Naive thymus-derived CD4-positive, alpha-beta T cell (primary cell): ENCODE measurements around the gene CDH12. TPM values are rescaled to one million over a fixed set of nuclear protein-coding genes. Genes with fewer than 3 reads are reported as not detected.
"Not testable (repeated sequence)": the region's sequence is repeated elsewhere in the genome, so short reads cannot be mapped to it uniquely, and the experiment has no call there.

Experiments used
- ATAC-seq: fragments of 150-1000 bp; cut with Tn5 transposase; 2 replicates; pipeline ENCODE4 v1.10.0; 2021; ENCODE audit warnings: mild to moderate bottlenecking, moderate library complexity
- CTCF ChIA-PET: fragments of 350-600 bp; sonication (Branson Sonifier 250); formaldehyde crosslinking; loops from one replicate; lab custom pipeline; 2021; ENCODE audit warnings: antibody characterized with exemption; lab: Charles Lee
- POLR2A ChIA-PET: fragments of 350-600 bp; sonication (Branson Sonifier 250); formaldehyde crosslinking; loops from one replicate; lab custom pipeline; 2021; ENCODE audit warnings: antibody characterized with exemption, inconsistent platforms; lab: Charles Lee
- DNase-seq, 9 donors: peaks; one replicate each; pipeline versions ENCODE4 v3.0.0 to v3.0.0-alpha.2; 2020 to 2022; ENCODE audit warnings: mixed read lengths in 1 of 9
- H3K27ac ChIP-seq: one replicate; pipeline ENCODE4 v1.7.0; 2013; ENCODE audit warnings: mild to moderate bottlenecking, low read depth, low read length, moderate library complexity
- H3K27me3 ChIP-seq, 2 donors: one replicate each; pipeline ENCODE4 v1.7.0; 2013; ENCODE audit warnings: low read length in 2 of 2, mild to moderate bottlenecking in 2 of 2, moderate library complexity in 2 of 2; ENCODE audit not compliant: control insufficient read depth in 2 of 2, insufficient read depth in 2 of 2
- H3K36me3 ChIP-seq, 3 experiments: 1 replicate in 2 of 3; 2 replicates in 1 of 3; pipeline ENCODE4 v1.7.0; 2013; ENCODE audit warnings: low read length in 3 of 3, mild to moderate bottlenecking in 3 of 3, moderate library complexity in 1 of 3; ENCODE audit not compliant: insufficient read depth in 3 of 3, control insufficient read depth in 2 of 3
- H3K4me1 ChIP-seq, 2 donors: one replicate each; pipeline ENCODE4 v1.7.0; 2013; ENCODE audit warnings: low read length in 2 of 2, mild to moderate bottlenecking in 2 of 2, moderate library complexity in 1 of 2; ENCODE audit not compliant: control insufficient read depth in 2 of 2, insufficient read depth in 2 of 2
- H3K4me3 ChIP-seq: 2 replicates; pipeline ENCODE4 v1.7.0; 2013; ENCODE audit warnings: mild to moderate bottlenecking, low read length
- H3K9me3 ChIP-seq, 3 experiments: 1 replicate in 2 of 3; 2 replicates in 1 of 3; pipeline ENCODE4 v1.7.0; 2013; ENCODE audit warnings: low read length in 3 of 3; ENCODE audit not compliant: control insufficient read depth in 2 of 3
- H3K27ac Mint-ChIP-seq, 9 donors: one replicate each; pipeline ENCODE4 v1.8.0; 2020 to 2022; ENCODE audit warnings: mixed read lengths in 9 of 9, mild to moderate bottlenecking in 8 of 9, moderate library complexity in 5 of 9, inconsistent platforms in 2 of 9
- H3K27me3 Mint-ChIP-seq, 5 donors: one replicate each; pipeline ENCODE4 v1.8.0; 2021 to 2022; ENCODE audit warnings: mixed read lengths in 5 of 5, mild to moderate bottlenecking in 1 of 5
- H3K36me3 Mint-ChIP-seq, 5 donors: one replicate each; pipeline ENCODE4 v1.8.0; 2020 to 2022; ENCODE audit warnings: mixed read lengths in 5 of 5, mild to moderate bottlenecking in 3 of 5, inconsistent platforms in 1 of 5
- H3K4me1 Mint-ChIP-seq, 7 donors: one replicate each; pipeline ENCODE4 v1.8.0; 2020 to 2022; ENCODE audit warnings: mixed read lengths in 7 of 7, mild to moderate bottlenecking in 3 of 7, inconsistent platforms in 1 of 7
- H3K4me3 Mint-ChIP-seq, 10 donors: one replicate each; pipeline ENCODE4 v1.8.0; 2020 to 2022; ENCODE audit warnings: mild to moderate bottlenecking in 10 of 10, mixed read lengths in 10 of 10, moderate library complexity in 6 of 10, inconsistent platforms in 2 of 10
- H3K9me3 Mint-ChIP-seq, 11 donors: one replicate each; pipeline ENCODE4 v1.8.0; 2020 to 2022; ENCODE audit warnings: mixed read lengths in 11 of 11, mild to moderate bottlenecking in 4 of 11, inconsistent platforms in 1 of 11, moderate library complexity in 1 of 11
- intact Hi-C, 2 donors: fragments of 100-400 bp; cut with micrococcal nuclease; formaldehyde crosslinking; loops; one replicate each; pipeline ENCODE4 v1.15.1; 2023
- polyA plus RNA-seq, 2 donors: library from polyadenylated mRNA; unstranded; fragments of 300-500 nt; fragmentation: Illumina TruSeq; gene quantifications; one replicate each; pipeline ENCODE4 v1.2.3, GENCODE V29; 2021
- total RNA-seq, 6 experiments: library from RNA in 5 of 6; stranded (reverse) in 5 of 6; gene quantifications; 1 replicate in 5 of 6; 2 replicates in 1 of 6; pipeline ENCODE4 v1.2.3 and lab custom pipeline; 2021 to 2026

CDH12 gene
- total and polyA plus RNA-seq, 7 experiments from 2014 or later = not detected

DNA sequence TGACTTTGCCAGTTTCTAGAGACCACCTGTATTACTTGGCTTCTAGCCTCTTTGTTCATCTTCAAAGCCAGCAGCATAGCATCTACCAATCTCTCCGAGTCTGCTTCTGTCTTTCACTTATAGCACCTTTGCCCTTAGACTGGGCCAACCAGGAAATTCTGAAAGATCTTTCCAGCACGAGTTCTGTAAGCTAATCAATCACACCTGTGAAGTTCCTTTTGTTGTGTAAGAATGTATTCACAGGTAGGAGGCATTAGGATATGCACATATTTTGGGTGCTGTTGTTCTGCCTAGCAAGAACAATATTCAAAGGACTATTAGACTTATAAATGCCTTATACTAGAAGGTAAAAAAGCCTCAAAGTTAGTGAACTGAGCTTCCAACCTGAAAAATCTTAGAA lies 232.1 kb downstream of the CDH12 start:
- Mint-ChIP-seq H3K4me3 (no peak overlapping the region), H3K27ac (no peak overlapping the region), H3K9me3 (peaks cover 0 to 20% (median 11%) of the 10 kb centered on the region in 11 donors), H3K36me3 (no peaks in the 10 kb centered on the region), H3K27me3 (no peaks in the 10 kb centered on the region), H3K4me1 (peaks cover 0 to 2% (median 0%) of the 10 kb centered on the region in 7 donors)
- no peak for ATAC-seq
- Histone ChIP-seq H3K27me3 (no peaks in the 10 kb centered on the region), H3K4me3 (no peak overlapping the region), H3K9me3 (peaks cover 0 to 6% (median 0%) of the 10 kb centered on the region in 3 experiments), H3K36me3 (no peaks in the 10 kb centered on the region), H3K27ac (no peak overlapping the region), H3K4me1 (no peaks in the 10 kb centered on the region)
- intact Hi-C loops = no loop called here
- CTCF ChIA-PET = no interaction called here
- POLR2A ChIA-PET = no interaction called here
- no peak for DNase-seq

DNA sequence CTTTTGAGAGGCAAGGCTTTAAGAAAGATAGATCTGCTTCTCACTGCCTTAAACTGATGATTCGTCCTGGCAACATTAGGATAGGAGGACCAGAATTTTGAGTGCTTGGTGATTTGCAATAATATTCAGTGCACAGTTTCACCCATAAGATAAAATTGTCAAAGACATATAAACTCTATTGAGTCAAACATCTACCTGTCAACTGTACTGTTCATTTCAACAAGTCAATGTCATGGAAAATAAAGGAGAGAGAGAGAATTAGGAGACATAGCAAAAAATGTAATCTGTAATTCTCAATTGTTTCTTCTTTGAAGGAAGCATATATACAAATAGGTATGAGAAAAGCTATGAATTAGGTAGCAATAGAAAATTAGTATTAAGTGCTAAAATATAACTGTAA lies 237.2 kb downstream of the CDH12 start:
- Mint-ChIP-seq H3K9me3 (peaks cover 0 to 16% (median 4%) of the 10 kb centered on the region in 11 donors), H3K27me3 (no peaks in the 10 kb centered on the region), H3K27ac (no peak overlapping the region), H3K4me3 (no peak overlapping the region), H3K4me1 (no peaks in the 10 kb centered on the region), H3K36me3 (no peaks in the 10 kb centered on the region)
- intact Hi-C loops = no loop called here
- POLR2A ChIA-PET = no interaction called here
- CTCF ChIA-PET = no interaction called here
- H3K27ac ChIP-seq = no peak overlapping the region
- H3K9me3 ChIP-seq = no peaks in the 10 kb centered on the region
- H3K4me3 ChIP-seq = no peak overlapping the region
- no peaks in the 10 kb centered on the region for H3K27me3 ChIP-seq
- no peak for DNase-seq
- no peak for ATAC-seq
- H3K36me3 ChIP-seq = no peaks in the 10 kb centered on the region
- H3K4me1 ChIP-seq = no peaks in the 10 kb centered on the region

DNA sequence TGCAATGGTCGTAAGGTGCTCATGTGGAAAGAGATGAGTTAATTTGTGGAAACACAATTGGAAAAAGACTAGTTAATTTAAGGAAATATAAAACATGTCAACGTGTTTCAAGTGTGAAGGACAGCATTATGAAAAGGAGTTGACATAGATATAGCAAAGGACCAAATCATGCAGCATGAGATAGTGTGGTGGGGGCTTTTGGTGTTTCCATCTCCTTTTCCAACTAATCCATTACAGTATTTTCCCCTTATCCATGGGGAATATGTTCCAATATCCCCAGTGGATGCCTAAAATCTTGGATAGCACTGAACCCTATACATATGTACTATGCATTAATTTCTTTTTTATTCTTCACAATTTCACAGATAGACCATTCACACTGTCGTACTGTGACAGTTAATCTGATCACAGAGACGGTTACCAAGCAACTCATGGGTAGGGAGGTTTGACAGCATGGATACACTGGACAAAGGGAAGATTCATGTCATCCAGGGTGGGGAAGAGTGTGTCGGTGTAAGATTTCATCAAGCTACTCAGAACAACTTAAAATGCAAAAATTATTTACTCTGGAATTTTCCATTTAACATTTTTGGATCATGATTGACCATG lies 238.6 kb downstream of the CDH12 start:
- Histone ChIP-seq H3K4me1 (no peaks in the 10 kb centered on the region), H3K4me3 (no peak overlapping the region), H3K27me3 (no peaks in the 10 kb centered on the region), H3K27ac (no peak overlapping the region), H3K36me3 (no peaks in the 10 kb centered on the region), H3K9me3 (no peaks in the 10 kb centered on the region)
- intact Hi-C loops = no loop called here
- H3K27me3 Mint-ChIP-seq = no peaks in the 10 kb centered on the region
- DNase-seq (no peak), ATAC-seq (no peak)
- no peak overlapping the region for H3K27ac Mint-ChIP-seq
- ChIA-PET POLR2A (no interaction called here), CTCF (no interaction called here)
- no peaks in the 10 kb centered on the region for H3K36me3 Mint-ChIP-seq
- H3K4me3 Mint-ChIP-seq = no peak overlapping the region
- H3K9me3 Mint-ChIP-seq = peaks cover 0 to 18% (median 4%) of the 10 kb centered on the region in 11 donors
- H3K4me1 Mint-ChIP-seq = no peaks in the 10 kb centered on the region

DNA sequence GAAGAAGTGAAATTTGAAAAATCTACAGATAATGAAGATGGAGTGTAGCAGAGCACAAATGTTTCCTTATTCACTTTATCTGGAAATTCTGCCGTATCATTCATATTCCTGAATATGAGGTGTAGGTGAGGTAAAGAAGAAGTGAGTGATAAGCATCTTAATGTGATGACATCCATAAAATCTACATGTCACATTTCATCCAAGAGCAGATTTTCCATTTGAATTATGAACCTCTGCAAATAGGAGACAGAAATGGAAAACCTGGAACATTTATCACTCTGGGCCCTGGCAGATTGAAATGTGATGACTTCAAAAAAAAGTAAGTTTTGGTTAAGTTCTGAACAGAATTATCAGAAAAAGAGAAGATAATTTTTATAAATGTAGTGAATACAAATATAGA lies 240.2 kb downstream of the CDH12 start:
- Histone ChIP-seq H3K27ac (no peak overlapping the region), H3K4me1 (no peaks in the 10 kb centered on the region), H3K9me3 (no peaks in the 10 kb centered on the region), H3K4me3 (no peak overlapping the region), H3K27me3 (no peaks in the 10 kb centered on the region), H3K36me3 (no peaks in the 10 kb centered on the region)
- H3K4me1 Mint-ChIP-seq = no peaks in the 10 kb centered on the region
- CTCF ChIA-PET = no interaction called here
- intact Hi-C loops = no loop called here
- H3K4me3 Mint-ChIP-seq = no peak overlapping the region
- no peaks in the 10 kb centered on the region for H3K27me3 Mint-ChIP-seq
- POLR2A ChIA-PET = no interaction called here
- ATAC-seq (no peak), DNase-seq (no peak)
- no peaks in the 10 kb centered on the region for H3K36me3 Mint-ChIP-seq
- H3K27ac Mint-ChIP-seq = no peak overlapping the region
- peaks cover 0 to 18% (median 3%) of the 10 kb centered on the region in 11 donors for H3K9me3 Mint-ChIP-seq

DNA sequence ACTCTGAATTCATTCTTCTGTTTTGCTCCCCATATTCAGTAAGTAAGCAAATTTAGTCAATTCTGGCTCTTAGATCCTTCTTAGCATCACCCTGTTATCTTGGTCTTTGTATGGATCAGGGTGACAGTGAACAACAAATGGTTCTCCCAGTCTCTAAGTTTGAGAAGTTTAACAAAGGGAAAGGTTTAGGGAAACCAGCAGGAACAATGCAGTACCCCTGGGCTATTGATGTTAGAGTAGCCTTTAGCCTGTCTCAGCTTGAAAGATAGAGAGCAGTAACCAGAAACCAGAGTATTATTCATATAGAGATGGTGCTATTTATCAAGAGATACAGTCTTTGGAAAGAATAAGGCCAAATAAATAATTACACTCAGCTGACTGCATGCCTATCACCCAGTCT lies 241.8 kb downstream of the CDH12 start:
- intact Hi-C loops = no loop called here
- H3K9me3 ChIP-seq = no peaks in the 10 kb centered on the region
- peaks cover 3 to 27% (median 8%) of the 10 kb centered on the region in 11 donors for H3K9me3 Mint-ChIP-seq
- no peaks in the 10 kb centered on the region for H3K27me3 ChIP-seq
- no peaks in the 10 kb centered on the region for H3K36me3 Mint-ChIP-seq
- no peak overlapping the region for H3K4me3 ChIP-seq
- H3K4me1 ChIP-seq = no peaks in the 10 kb centered on the region
- H3K27me3 Mint-ChIP-seq = no peaks in the 10 kb centered on the region
- H3K36me3 ChIP-seq = no peaks in the 10 kb centered on the region
- ChIA-PET POLR2A (no interaction called here), CTCF (no interaction called here)
- H3K27ac ChIP-seq = no peak overlapping the region
- DNase-seq = no peak
- H3K4me3 Mint-ChIP-seq = no peak overlapping the region
- H3K4me1 Mint-ChIP-seq = no peaks in the 10 kb centered on the region
- H3K27ac Mint-ChIP-seq = no peak overlapping the region
- no peak for ATAC-seq

DNA sequence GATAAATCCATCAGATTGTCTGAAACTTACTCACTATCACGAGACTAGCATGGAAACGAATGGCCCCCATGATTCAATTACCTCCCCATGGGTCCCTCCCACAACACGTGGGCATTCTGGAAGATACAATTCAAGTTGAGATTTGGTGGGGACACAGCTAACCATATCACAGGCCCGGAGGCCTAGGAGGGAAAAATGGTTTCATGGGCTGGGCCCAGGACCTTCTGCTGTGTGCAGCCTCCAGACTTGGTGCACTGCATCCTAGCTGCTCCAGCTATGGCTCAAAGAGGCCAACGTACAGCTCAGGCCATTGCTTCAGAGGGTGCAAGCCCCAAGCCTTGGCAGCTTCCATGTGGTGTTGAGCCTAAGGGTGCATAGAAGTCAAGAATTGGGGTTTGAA lies 245.6 kb downstream of the CDH12 start:
- peaks cover 1 to 33% (median 11%) of the 10 kb centered on the region in 11 donors for H3K9me3 Mint-ChIP-seq
- POLR2A ChIA-PET, CTCF ChIA-PET: not testable (repeated sequence)

DNA sequence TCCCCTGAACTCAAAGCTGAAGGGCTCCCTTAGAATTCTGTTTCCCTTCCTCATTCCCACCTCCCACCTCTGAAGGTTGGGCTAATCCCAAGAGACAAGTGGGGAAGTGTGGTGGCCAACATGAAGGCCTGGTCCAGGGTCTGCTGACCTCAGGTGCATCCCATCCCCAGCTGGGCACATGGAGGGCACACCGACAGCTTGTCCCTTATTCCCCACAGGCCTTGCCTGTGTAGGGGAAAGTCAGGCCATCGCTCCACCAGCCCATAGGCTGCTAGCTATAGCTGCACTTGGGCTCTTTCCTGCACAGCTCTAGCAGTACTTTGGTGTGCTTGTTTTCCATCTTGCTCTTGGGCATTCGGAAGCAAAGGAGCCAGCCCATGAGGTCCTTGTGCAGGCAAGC lies 247.7 kb downstream of the CDH12 start:
- POLR2A ChIA-PET = no interaction called here
- Mint-ChIP-seq H3K27ac (no peak overlapping the region), H3K4me3 (no peak overlapping the region), H3K4me1 (no peaks in the 10 kb centered on the region), H3K27me3 (no peaks in the 10 kb centered on the region), H3K9me3 (peaks cover 0 to 21% (median 11%) of the 10 kb centered on the region in 11 donors), H3K36me3 (no peaks in the 10 kb centered on the region)
- CTCF ChIA-PET = no interaction called here
- no peak overlapping the region for H3K4me3 ChIP-seq
- no peaks in the 10 kb centered on the region for H3K4me1 ChIP-seq
- intact Hi-C loops = no loop called here
- DNase-seq (no peak), ATAC-seq (no peak)
- H3K27ac ChIP-seq = no peak overlapping the region
- H3K9me3 ChIP-seq = no peaks in the 10 kb centered on the region
- no peaks in the 10 kb centered on the region for H3K36me3 ChIP-seq
- no peaks in the 10 kb centered on the region for H3K27me3 ChIP-seq

More for the DNA sequence above, 245.6 kb downstream of the CDH12 start:
- H3K9me3 ChIP-seq, H3K36me3 ChIP-seq, H3K4me3 ChIP-seq, DNase-seq, H3K4me1 Mint-ChIP-seq, H3K27me3 ChIP-seq, H3K4me1 ChIP-seq, H3K36me3 Mint-ChIP-seq, intact Hi-C loops, H3K27ac ChIP-seq, H3K27me3 Mint-ChIP-seq, H3K27ac Mint-ChIP-seq, H3K4me3 Mint-ChIP-seq, ATAC-seq: not testable (repeated sequence)
